Fibroblast of villous mesenchyme (primary cell): ENCODE results near the gene DCTN3. TPM values are rescaled to one million over a fixed set of nuclear protein-coding genes. Genes with fewer than 3 reads are reported as not detected.

ENCODE experiments used
- DNase-seq: peaks from one replicate; pipeline ENCODE4 v3.0.0-alpha.2; 2010; ENCODE audit warnings: low read depth
- H3K4me3 ChIP-seq: 2 replicates; pipeline ENCODE4 v1.5.1; 2011; ENCODE audit warnings: low read depth, mild to moderate bottlenecking, low read length
- total RNA-seq: library from RNA; depleted of rRNA; stranded (reverse); fragments of >200 nt; gene quantifications from 2 replicates; pipeline ENCODE4 v1.2.3, GENCODE V29; 2012
- TF ChIP-seq, protein P1 (sequence below): IDR thresholded peaks from 2 replicates; pipeline ENCODE4 v1.5.1; 2012; ENCODE audit warnings: low read depth, mild to moderate bottlenecking, low read length; ENCODE audit not compliant: insufficient read depth

DCTN3 gene
- total RNA-seq, 1 donor: 70.8 TPM

DNA sequence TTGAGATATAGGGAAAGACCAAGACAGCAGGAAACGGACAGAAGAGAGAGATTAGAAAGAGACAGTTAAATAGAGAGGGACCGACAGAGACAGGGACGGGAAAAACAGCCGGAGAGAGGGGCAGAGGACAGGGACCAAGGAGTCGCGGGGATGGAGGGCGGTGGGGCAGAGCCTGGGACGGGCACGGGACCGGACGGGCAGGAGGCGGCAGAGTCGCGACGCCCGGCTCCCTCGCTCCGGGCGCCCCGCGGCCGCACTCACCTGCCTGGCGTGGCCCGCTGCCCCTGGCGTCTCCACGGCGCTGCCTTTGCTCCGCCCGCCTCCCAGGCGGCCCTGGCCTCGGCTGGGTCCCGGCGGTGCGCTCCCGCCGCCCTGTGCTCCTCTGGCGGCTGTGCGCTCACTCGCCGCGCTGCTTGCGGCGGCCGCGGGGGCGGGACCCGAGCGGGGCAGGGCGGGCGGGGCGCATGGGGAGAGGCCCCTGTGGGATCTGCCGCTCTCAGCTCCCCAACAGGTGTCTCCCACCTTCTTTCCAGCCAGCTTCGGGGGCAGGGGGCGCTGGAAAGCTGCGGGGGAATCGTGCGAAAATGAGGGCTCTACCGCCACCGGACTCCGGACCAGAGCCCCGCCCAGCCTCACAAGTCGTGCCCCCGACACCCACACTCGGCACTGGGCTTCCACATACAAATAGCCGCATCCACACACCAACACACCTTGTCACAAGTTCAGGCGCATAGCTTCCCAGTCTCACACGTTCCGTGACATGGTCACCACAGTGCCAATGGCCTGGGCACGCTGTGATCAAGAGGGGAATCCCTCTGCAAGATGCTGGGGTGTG, 8.6 kb upstream of the DCTN3 start, which contains the start of gene ARID3C:
Gene ARID3C, minus strand, starts transcription at position 411 of the 835 bp plus-strand sequence. CDS start 1,052 bp downstream, outside the sequence.
- DNase-seq: no peak
- H3K4me3 ChIP-seq: peak within 1 kb of the TSS; percentile 45
- TF ChIP-seq, protein P1, sequence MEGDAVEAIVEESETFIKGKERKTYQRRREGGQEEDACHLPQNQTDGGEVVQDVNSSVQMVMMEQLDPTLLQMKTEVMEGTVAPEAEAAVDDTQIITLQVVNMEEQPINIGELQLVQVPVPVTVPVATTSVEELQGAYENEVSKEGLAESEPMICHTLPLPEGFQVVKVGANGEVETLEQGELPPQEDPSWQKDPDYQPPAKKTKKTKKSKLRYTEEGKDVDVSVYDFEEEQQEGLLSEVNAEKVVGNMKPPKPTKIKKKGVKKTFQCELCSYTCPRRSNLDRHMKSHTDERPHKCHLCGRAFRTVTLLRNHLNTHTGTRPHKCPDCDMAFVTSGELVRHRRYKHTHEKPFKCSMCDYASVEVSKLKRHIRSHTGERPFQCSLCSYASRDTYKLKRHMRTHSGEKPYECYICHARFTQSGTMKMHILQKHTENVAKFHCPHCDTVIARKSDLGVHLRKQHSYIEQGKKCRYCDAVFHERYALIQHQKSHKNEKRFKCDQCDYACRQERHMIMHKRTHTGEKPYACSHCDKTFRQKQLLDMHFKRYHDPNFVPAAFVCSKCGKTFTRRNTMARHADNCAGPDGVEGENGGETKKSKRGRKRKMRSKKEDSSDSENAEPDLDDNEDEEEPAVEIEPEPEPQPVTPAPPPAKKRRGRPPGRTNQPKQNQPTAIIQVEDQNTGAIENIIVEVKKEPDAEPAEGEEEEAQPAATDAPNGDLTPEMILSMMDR: no peak

DNA sequence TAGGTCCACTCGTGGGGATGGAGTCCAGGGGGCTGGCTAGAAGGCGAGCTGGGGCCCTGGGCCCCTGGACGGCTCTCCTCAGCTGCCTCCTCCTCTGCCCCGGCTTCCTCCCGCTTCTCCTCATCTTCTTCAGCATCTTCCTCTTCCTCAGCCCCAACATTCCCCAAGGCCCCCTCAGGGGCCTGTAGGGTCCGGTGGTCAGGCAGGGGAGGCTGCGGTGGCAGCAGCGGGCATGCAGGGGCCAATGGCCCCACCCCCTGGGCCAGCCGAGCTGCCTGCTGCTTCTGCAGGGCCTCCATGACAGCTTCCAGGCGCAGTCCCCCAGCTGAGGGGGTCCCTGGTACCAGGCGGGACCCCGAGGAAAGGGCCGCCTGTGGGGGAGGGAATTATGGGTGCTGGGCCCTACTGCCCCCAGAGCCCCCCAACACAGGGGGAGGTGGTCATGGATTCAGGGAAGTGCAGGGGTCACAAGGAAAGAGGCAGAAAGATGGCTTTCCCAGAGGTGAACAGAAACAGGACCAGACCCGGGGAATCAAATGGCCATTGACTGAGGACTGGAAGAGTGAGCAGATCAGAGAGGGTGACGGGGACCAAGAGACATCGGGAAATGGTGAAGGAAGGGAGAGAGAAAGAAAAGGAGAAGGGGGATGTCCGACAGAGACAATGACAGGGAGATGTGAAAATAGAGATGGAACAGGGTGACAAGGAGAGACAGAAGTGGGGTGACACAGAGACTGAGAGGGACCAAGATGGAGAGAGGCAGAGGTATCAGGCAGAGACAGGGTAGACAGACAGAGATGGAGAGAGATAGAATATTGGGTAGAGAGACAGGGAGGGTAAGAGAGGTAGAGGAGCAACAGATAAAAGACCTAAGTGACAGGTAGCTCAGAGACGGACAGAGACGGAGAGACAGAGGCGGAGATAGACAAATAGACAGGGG, 7.7 kb upstream of the DCTN3 start:
- DNase-seq: no peak
- TF ChIP-seq, protein P1: no peak
- H3K4me3 ChIP-seq: no peak overlapping the region

DNA sequence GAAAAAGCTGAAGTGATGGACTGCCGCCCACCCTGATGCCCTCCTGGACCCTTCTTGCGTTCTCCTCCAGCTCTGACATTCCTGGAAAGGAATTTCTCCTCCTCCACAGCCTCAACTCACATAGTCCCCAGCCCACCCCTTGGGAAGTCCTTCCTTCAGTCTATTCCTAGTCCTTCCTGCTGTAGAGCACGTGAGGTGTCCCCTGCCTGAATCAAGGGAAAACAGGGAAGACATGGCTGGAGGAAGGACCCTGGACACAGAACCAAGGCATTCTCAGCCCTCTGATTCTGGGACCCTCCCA, 4.8 kb upstream of the DCTN3 start:
- TF ChIP-seq, protein P1: no peak
- DNase-seq: no peak
- no peak overlapping the region for H3K4me3 ChIP-seq

GRCh38 chr9:34624475-34625185, 4.3 kb upstream of the DCTN3 start:
- TF ChIP-seq, protein P1: no peak
- H3K4me3 ChIP-seq: no peak overlapping the region
- DNase-seq: no peak

DNA sequence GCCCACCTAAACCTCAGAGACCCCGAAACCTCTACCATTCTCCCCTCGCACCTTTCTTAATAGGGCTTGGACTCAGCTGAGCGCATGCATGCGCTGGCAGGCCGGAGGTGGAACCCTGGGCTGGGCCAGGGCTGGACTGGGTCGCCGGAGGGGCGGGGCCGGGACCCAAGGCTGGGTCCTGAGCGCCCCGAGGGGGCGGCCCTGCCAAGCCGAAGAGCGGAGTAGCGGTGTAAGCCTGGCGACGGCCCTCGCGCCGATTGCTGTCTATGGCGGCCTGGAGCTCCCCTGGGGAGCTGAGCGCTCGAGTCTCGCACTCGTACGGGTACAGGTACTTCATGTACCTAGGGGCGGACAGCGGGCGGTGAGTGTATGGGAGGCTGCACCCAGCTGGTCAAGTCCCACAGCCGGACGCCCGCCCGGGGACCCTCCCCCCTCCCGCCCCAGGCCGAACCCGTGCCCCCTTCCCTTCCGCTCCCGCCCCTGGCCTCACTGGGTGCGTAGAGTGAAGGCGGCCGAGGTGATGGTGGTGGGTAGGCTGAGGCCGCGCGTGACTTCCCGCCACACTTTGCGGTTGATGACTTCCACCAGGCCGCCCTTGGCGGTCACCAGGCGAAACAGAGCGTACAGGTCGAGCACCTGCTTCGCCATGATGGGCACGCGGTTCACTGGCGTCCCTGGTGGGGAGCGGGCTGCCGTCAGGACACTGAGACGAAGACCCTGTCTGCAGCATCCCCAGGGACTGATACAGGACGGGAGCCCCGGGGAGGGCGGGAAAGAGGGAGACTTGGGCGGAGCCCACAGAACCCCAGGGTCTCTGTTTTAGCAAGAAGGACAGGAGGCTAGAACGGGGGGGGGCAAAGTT, 3.3 kb upstream of the DCTN3 start:
- no peak for DNase-seq
- H3K4me3 ChIP-seq: no peak overlapping the region
- TF ChIP-seq, protein P1: no peak

DNA sequence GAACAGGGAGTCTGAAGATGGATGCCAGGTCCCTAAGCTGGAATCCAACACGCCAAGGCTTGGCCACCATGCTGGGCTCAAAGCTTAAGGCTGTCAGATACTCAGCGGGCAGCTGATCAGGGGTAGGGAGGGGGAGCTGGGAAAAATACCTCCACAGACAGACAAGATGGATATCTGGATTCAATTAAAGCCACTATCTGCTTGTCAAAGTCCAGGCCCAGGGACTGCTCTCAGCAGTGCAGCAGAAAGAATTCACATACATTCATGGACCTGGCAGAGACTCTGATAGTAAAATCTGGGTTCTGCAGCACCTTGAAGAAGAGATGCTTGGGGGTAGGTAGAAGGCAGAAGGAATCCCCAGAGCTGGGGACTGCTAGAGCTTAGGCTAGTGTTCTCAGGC, 5.2 kb downstream of the DCTN3 start:
- TF ChIP-seq, protein P1: no peak
- H3K4me3 ChIP-seq: no peak overlapping the region
- no peak for DNase-seq
